Retinal pigment epithelial cell (primary cell): ENCODE results near the gene POLR3F.

Experiments
- DNase-seq: peaks from one replicate; pipeline ENCODE4 v3.0.0-alpha.2; 2010; ENCODE audit warnings: low read depth
- H3K4me3 ChIP-seq: 2 replicates; pipeline ENCODE4 v1.5.1; 2011; ENCODE audit warnings: mild to moderate bottlenecking, low read length, control low read depth, moderate library complexity
- CTCF ChIP-seq: conservative IDR thresholded peaks from 2 replicates; pipeline ENCODE4 v1.5.1; 2011; ENCODE audit warnings: low read depth, low read length, control low read depth, inconsistent platforms

Gene POLR3F

GRCh38 chr20:18533978-18534644, 66.9 kb downstream of the POLR3F start:
- H3K4me3 ChIP-seq: no peak overlapping the region

More at GRCh38 chr20:18533978-18534644, 66.9 kb downstream of the POLR3F start:
- TF ChIP-seq CTCF: no peak
- no peak for DNase-seq
